ENCODE results near the gene ACSS1.

DNA sequence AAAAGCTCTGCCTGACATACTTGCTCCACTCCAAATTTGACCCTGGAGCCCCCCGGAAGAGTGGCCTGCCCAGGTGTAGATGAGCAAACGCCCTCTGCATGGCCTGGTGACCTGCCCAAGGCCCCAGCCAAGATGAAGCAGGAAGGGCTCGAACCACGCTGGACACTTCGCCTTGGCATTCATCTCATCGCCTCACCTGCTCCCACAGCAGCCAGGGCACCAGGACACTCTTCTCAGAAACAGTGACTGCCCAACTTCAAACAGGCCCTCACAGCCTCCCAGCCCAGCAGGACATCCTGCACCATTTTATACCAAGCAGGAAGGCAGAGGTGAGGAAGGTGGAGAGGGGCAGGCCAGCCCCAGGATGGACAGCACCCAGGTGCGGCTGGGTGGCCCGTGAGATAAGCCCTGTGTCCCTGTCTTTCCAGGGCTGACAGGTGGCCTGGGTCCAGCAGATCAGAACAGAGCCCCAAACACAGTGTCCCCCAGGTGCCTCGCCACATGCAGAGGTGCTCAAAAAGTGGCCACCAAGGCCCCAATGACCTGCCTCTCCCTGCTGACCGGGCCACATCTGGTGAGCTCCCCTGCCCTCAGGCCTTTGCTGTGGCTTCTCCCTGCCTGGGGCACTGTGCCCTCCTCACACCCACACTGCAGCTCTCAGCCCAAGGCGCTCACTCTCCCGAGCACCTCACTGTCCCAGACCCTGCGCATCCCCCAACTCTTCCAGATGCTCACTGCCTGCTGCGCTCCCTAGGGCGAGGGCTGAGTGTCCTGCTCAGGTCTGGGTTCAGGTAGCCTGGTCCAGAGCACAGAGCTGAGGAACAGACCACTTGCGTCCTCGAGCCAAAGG, 7.2 kb downstream of the ACSS1 start:
- TF ChIP-seq, protein P1, sequence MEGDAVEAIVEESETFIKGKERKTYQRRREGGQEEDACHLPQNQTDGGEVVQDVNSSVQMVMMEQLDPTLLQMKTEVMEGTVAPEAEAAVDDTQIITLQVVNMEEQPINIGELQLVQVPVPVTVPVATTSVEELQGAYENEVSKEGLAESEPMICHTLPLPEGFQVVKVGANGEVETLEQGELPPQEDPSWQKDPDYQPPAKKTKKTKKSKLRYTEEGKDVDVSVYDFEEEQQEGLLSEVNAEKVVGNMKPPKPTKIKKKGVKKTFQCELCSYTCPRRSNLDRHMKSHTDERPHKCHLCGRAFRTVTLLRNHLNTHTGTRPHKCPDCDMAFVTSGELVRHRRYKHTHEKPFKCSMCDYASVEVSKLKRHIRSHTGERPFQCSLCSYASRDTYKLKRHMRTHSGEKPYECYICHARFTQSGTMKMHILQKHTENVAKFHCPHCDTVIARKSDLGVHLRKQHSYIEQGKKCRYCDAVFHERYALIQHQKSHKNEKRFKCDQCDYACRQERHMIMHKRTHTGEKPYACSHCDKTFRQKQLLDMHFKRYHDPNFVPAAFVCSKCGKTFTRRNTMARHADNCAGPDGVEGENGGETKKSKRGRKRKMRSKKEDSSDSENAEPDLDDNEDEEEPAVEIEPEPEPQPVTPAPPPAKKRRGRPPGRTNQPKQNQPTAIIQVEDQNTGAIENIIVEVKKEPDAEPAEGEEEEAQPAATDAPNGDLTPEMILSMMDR (IDR thresholded peaks at IDR 0.05): no peak
- no peak for TF ChIP-seq POLR2A (IDR thresholded peaks at IDR 0.05)

Measured in tibial nerve (tissue), 3 donors.